ENCODE measurements around the gene NR2F1-AS1. TPM values are rescaled to one million over a fixed set of nuclear protein-coding genes. Genes with fewer than 3 reads are reported as not detected.
"Not testable (repeated sequence)": the region's sequence is repeated elsewhere in the genome, so short reads cannot be mapped to it uniquely, and the experiment has no call there.

The NR2F1-AS1 gene
- total RNA-seq, 4 donors from 2014 or later, result 0.13 to 0.85 TPM; not detected in 2

DNA sequence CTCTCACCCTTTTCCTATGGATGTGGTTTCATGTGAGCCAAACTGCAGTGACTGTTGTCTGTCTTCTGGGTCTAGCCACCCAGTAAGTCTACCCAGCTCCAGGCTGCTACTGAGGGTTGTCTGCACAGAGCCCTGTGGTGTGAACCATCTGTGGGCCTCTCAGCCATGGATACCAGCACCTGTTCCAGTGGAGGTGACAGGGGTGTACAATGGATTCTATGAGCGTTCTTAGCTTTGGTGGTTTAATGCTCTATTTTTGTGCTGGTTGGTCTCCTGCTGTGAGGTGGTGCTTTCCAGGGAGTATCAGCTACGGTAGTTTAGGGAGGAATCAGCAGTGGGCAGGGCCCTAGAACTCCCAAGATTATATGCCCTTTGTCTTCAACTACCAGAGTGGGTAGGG, 186.7 kb downstream of the NR2F1-AS1 start:
- H3K4me1 ChIP-seq, result no peaks in the 10 kb centered on the region
- H3K27me3 ChIP-seq, result no peaks in the 10 kb centered on the region
- no peaks in the 10 kb centered on the region for H3K9me3 ChIP-seq
- H3K27ac ChIP-seq, result no peak overlapping the region
- H3K4me3 ChIP-seq, result no peak overlapping the region
- no peak for TF ChIP-seq POLR2A (IDR thresholded peaks at IDR 0.05)
- TF ChIP-seq, protein P1, sequence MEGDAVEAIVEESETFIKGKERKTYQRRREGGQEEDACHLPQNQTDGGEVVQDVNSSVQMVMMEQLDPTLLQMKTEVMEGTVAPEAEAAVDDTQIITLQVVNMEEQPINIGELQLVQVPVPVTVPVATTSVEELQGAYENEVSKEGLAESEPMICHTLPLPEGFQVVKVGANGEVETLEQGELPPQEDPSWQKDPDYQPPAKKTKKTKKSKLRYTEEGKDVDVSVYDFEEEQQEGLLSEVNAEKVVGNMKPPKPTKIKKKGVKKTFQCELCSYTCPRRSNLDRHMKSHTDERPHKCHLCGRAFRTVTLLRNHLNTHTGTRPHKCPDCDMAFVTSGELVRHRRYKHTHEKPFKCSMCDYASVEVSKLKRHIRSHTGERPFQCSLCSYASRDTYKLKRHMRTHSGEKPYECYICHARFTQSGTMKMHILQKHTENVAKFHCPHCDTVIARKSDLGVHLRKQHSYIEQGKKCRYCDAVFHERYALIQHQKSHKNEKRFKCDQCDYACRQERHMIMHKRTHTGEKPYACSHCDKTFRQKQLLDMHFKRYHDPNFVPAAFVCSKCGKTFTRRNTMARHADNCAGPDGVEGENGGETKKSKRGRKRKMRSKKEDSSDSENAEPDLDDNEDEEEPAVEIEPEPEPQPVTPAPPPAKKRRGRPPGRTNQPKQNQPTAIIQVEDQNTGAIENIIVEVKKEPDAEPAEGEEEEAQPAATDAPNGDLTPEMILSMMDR (IDR thresholded peaks at IDR 0.05 in 4 of 5, conservative IDR thresholded peaks at IDR 0.05 in 1 of 5), result no peak
- intact Hi-C loops (cut with DNase I; ENCODE audit: low total_unique reads), result no loop called here
- H3K36me3 ChIP-seq, result no peaks in the 10 kb centered on the region
- in situ Hi-C loops (cut with MboI; ENCODE audit: low sequenced_read_pairs in 4 of 4), result no loop called here
- ATAC-seq, result no peak
- no peak for DNase-seq

DNA sequence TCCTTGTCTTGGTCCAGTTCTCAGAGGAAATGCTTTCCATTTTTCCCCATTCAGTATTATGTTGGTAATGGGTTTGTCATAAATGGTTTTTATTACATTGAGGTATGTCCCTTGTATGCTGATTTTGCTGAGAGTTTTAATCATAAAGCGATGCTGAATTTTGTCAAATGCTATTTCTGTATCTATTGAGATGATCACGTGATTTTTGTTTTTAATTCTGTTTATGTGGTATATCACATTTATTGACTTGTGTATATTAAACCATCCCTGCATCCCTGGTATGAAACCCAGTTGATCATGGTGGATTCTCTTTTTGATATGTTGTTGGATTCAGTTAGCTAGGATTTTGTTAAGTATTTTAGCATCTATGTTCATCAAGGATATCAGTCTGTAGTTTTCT, 189.8 kb downstream of the NR2F1-AS1 start:
- DNase-seq; H3K4me3 ChIP-seq; H3K27ac ChIP-seq; intact Hi-C loops (cut with DNase I; ENCODE audit: low total_unique reads); ATAC-seq; H3K27me3 ChIP-seq; H3K9me3 ChIP-seq; in situ Hi-C loops (cut with MboI; ENCODE audit: low sequenced_read_pairs in 4 of 4); H3K36me3 ChIP-seq; H3K4me1 ChIP-seq: not testable (repeated sequence)

DNA sequence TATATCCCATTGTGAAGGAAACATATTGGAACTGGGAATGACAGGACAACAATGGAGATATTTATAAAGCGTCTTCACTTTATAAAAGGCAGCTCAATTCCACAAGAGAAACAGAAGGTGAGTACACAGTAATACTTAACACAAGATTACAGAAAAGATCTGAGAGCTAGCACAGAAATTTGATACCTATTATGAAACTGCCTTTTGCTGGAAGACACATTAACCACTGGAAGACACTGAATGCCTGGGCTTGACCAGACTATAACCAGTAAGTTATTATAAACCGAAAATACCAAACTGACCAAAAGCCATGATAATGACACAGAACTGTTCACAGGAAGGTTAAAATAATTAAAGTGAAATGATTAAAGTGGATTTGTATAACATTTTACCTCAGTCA, 195.4 kb downstream of the NR2F1-AS1 start:
- in situ Hi-C loops (cut with MboI; ENCODE audit: low sequenced_read_pairs in 4 of 4), result no loop called here
- no peak for DNase-seq
- intact Hi-C loops (cut with DNase I; ENCODE audit: low total_unique reads), result no loop called here
- no peak for TF ChIP-seq POLR2A (IDR thresholded peaks at IDR 0.05)
- TF ChIP-seq, protein P1 (IDR thresholded peaks at IDR 0.05 in 4 of 5, conservative IDR thresholded peaks at IDR 0.05 in 1 of 5), result no peak
- H3K9me3 ChIP-seq, result no peaks in the 10 kb centered on the region
- H3K27ac ChIP-seq, result no peak overlapping the region
- no peaks in the 10 kb centered on the region for H3K36me3 ChIP-seq
- no peaks in the 10 kb centered on the region for H3K27me3 ChIP-seq
- no peaks in the 10 kb centered on the region for H3K4me1 ChIP-seq
- no peak overlapping the region for H3K4me3 ChIP-seq
- peak in 1 of 2 donors; percentile 33 for ATAC-seq

DNA sequence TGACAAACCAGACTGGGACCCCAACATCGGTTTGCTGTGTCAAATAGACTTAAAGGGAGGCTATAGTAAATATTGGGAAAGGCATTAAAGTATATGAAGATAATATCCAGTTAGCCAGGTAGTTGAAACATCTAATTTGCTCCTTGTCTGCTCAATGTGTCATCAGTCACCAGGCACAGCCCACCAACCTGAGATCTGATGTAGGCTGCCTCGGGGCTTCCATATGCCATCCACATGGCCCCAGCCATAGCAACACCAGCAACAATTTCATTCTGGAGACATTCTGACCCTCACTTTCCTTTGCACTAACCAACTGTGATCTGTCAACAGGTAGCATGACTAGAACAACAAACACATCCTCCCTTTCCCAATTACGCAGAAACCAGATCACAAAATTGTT, 196.0 kb downstream of the NR2F1-AS1 start:
- H3K27ac ChIP-seq, result no peak overlapping the region
- in situ Hi-C loops (cut with MboI; ENCODE audit: low sequenced_read_pairs in 4 of 4) (no loop called here), intact Hi-C loops (cut with DNase I; ENCODE audit: low total_unique reads) (no loop called here)
- H3K36me3 ChIP-seq, result no peaks in the 10 kb centered on the region
- H3K9me3 ChIP-seq, result no peaks in the 10 kb centered on the region
- ATAC-seq (no peak), DNase-seq (no peak)
- TF ChIP-seq POLR2A (IDR thresholded peaks at IDR 0.05), result no peak
- TF ChIP-seq, protein P1 (IDR thresholded peaks at IDR 0.05 in 4 of 5, conservative IDR thresholded peaks at IDR 0.05 in 1 of 5), result no peak
- H3K4me3 ChIP-seq, result no peak overlapping the region
- no peaks in the 10 kb centered on the region for H3K27me3 ChIP-seq
- H3K4me1 ChIP-seq, result no peaks in the 10 kb centered on the region

DNA sequence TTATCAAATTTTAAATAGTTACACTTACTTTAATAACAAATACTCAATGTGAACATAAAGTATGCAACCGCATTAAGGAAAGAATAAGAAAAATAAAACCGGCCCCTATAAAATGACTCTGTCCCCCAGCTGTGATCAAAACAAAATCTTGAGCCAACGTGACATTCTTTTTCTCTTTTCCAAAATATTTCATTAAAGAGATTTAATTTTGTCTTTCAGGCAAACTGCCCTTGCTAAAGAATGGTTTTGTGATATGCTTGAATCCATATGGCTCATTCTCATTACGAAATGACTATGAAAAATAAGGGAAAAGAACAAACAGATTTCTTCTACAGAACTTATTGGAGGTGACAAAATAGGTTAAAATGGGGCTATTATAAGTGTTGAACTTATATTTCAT, 197.0 kb downstream of the NR2F1-AS1 start:
- in situ Hi-C loops (cut with MboI; ENCODE audit: low sequenced_read_pairs in 4 of 4), result no loop called here
- H3K4me3 ChIP-seq, result no peak overlapping the region
- intact Hi-C loops (cut with DNase I; ENCODE audit: low total_unique reads), result no loop called here
- DNase-seq (no peak), ATAC-seq (no peak)
- no peaks in the 10 kb centered on the region for H3K9me3 ChIP-seq
- no peaks in the 10 kb centered on the region for H3K36me3 ChIP-seq
- TF ChIP-seq, protein P1 (IDR thresholded peaks at IDR 0.05 in 4 of 5, conservative IDR thresholded peaks at IDR 0.05 in 1 of 5), result no peak
- no peak for TF ChIP-seq POLR2A (IDR thresholded peaks at IDR 0.05)
- no peaks in the 10 kb centered on the region for H3K27me3 ChIP-seq
- H3K27ac ChIP-seq, result no peak overlapping the region
- no peaks in the 10 kb centered on the region for H3K4me1 ChIP-seq

Data from gastrocnemius medialis (tissue), 4 donors.